K562 (cell line): ENCODE results near the gene TRDN. TPM values are rescaled to one million over a fixed set of nuclear protein-coding genes. Genes with fewer than 3 reads are reported as not detected.

Experiments
- CEBPZ ChIP-seq: fragments of 150-350 bp; IDR thresholded peaks from 2 replicates; pipeline ENCODE4 v1.6.1; 2014; ENCODE audit warnings: low read depth, mild to moderate bottlenecking, low read length, borderline replicate concordance
- MXD1 ChIP-seq: fragments of 250-450 bp; sonication (Bioruptor Pico); IDR thresholded peaks from 2 replicates; pipeline ENCODE4 v1.8.0; 2021; ENCODE audit warnings: borderline replicate concordance, mild to moderate bottlenecking, moderate library complexity; ENCODE audit not compliant: poor library complexity, severe bottlenecking
- PML ChIP-seq: IDR thresholded peaks from 2 replicates; pipeline ENCODE4 v1.6.1; 2012; ENCODE audit warnings: low read length, inconsistent platforms
- PRDM10 ChIP-seq: fragments of 450-650 bp; IDR thresholded peaks from 2 replicates; pipeline ENCODE4 v1.6.1; 2018; ENCODE audit not compliant: partially characterized antibody
- RBFOX2 ChIP-seq: fragments of 200-400 bp; formaldehyde crosslinking; IDR thresholded peaks from 2 replicates; pipeline ENCODE4 v1.6.1; 2017; ENCODE audit warnings: low read depth, mild to moderate bottlenecking, low read length, moderate library complexity
- TEAD2 ChIP-seq: fragments of 450-650 bp; IDR thresholded peaks from 2 replicates; pipeline ENCODE4 v1.6.1; 2016; ENCODE audit warnings: missing genetic modification characterization, control low read depth, missing compliant biosample characterization
- U2AF1 ChIP-seq: fragments of 200-400 bp; formaldehyde crosslinking; optimal IDR thresholded peaks from 2 replicates; pipeline ENCODE3; 2017; ENCODE audit warnings: mild to moderate bottlenecking, low read depth, low read length, moderate library complexity
- ZFP91 ChIP-seq: sonication (generic); formaldehyde crosslinking; IDR thresholded peaks from 2 replicates; pipeline ENCODE4 v1.8.0; 2022; ENCODE audit warnings: mild to moderate bottlenecking, missing genetic modification reagents
- ZNF280B ChIP-seq: fragments of 250-450 bp; sonication (Bioruptor Pico); IDR thresholded peaks from 2 replicates; pipeline ENCODE4 v1.5.1; 2021; ENCODE audit warnings: mild to moderate bottlenecking
- polyA plus RNA-seq, 8 experiments: library from polyadenylated mRNA; depleted of rRNA in 4 of 8; stranded (reverse) in 5 of 8; unstranded in 3 of 8; fragments of >200 nt; fragmentation: Nextera tagmentation in 2 of 8; fragmentation: Illumina TruSeq in 1 of 8; extraction: Ambion mirVana in 2 of 8; extraction: Trizol in 1 of 8; gene quantifications; 2 replicates each; pipeline versions ENCODE4 v1.2.1 to v1.2.3, GENCODE V29; 2011 to 2014; ENCODE audit warnings: inconsistent platforms in 1 of 8, missing spikeins in 1 of 8
- total RNA-seq, 7 experiments: library from RNA; depleted of rRNA in 6 of 7; stranded (reverse); fragments of >200 nt in 6 of 7; fragmentation: Illumina TruSeq in 2 of 7; extraction: Trizol in 2 of 7; gene quantifications; 2 replicates each; pipeline versions ENCODE4 v1.2.1 to v1.2.3, GENCODE V29; 2011 to 2021; ENCODE audit warnings: low replicate concordance in 1 of 7

The TRDN gene
- total and polyA plus RNA-seq, 9 of the 15 experiments (the other 6 are each of a cell fraction or from before 2014, with no cell fraction given) = 0.05 to 0.50 (median 0.16) TPM

- TF ChIP-seq CEBPZ = no peak
- TF ChIP-seq U2AF1 = no peak
- no peak for TF ChIP-seq ZFP91
- no peak for TF ChIP-seq RBFOX2
- TF ChIP-seq ZNF280B (CRISPR knock-in tag) = no peak
- no peak for TF ChIP-seq PRDM10
- TF ChIP-seq MXD1 (CRISPR knock-in tag) = no peak
- TF ChIP-seq TEAD2 = no peak
- TF ChIP-seq PML = no peak
These were observed 23.4 kb upstream of the TRDN start (continued) for GRCh38 chr6:123659960-123660748.
